Mesenchymal stem cell (in vitro differentiated cells and primary cell): ENCODE measurements around the gene MEGF11.

Experiments
- DNase-seq: peaks from one replicate; pipeline ENCODE4 v3.0.0-alpha.2; 2013
- H2AFZ ChIP-seq: one replicate; pipeline ENCODE4 v1.6.1; 2013; ENCODE audit warnings: low read depth, mild to moderate bottlenecking, control low read depth, inconsistent platforms, low read length, moderate library complexity
- H2AK5ac ChIP-seq: 2 replicates; pipeline ENCODE4 v1.6.1; 2013; ENCODE audit warnings: low read length, moderate library complexity, mild to moderate bottlenecking, inconsistent platforms; ENCODE audit not compliant: severe bottlenecking
- H2BK120ac ChIP-seq: one replicate; pipeline ENCODE4 v1.6.1; 2013; ENCODE audit warnings: low read depth, mild to moderate bottlenecking, inconsistent platforms, low read length, moderate library complexity
- H2BK12ac ChIP-seq, 2 experiments: one replicate each; pipeline ENCODE4 v1.6.1; 2013; ENCODE audit warnings: inconsistent platforms in 2 of 2, low read length in 2 of 2, mild to moderate bottlenecking in 2 of 2, moderate library complexity in 2 of 2, control low read depth in 1 of 2
- H2BK15ac ChIP-seq: one replicate; pipeline ENCODE4 v1.6.1; 2013; ENCODE audit warnings: mild to moderate bottlenecking, low read depth, inconsistent platforms; ENCODE audit not compliant: poor library complexity, severe bottlenecking
- H2BK5ac ChIP-seq: 2 replicates; pipeline ENCODE4 v1.6.1; 2013; ENCODE audit warnings: low read depth, mild to moderate bottlenecking, low read length, control low read depth, inconsistent platforms; ENCODE audit not compliant: poor library complexity, severe bottlenecking
- H3K14ac ChIP-seq, 2 experiments: one replicate each; pipeline ENCODE4 v1.6.1; 2013; ENCODE audit warnings: inconsistent platforms in 2 of 2, low read length in 2 of 2, control low read depth in 1 of 2, mild to moderate bottlenecking in 1 of 2, moderate library complexity in 1 of 2
- H3K18ac ChIP-seq, 2 experiments: one replicate each; pipeline ENCODE4 v1.6.1; 2013; ENCODE audit warnings: inconsistent platforms in 2 of 2, low read length in 2 of 2, control low read depth in 1 of 2, low read depth in 1 of 2, mild to moderate bottlenecking in 1 of 2
- H3K23ac ChIP-seq, 2 experiments: one replicate each; pipeline ENCODE4 v1.6.1; 2013; ENCODE audit warnings: inconsistent platforms in 2 of 2, low read length in 2 of 2, mild to moderate bottlenecking in 2 of 2, moderate library complexity in 2 of 2, control low read depth in 1 of 2
- H3K27ac ChIP-seq: 2 replicates; pipeline ENCODE4 v1.5.1; 2013; ENCODE audit warnings: mild to moderate bottlenecking, moderate library complexity, low read length, control low read depth, inconsistent platforms; ENCODE audit not compliant: poor library complexity, severe bottlenecking
- H3K27me3 ChIP-seq, 2 experiments: 2 replicates each; pipeline versions ENCODE4 v1.6.1 to v1.7.0; 2013; ENCODE audit warnings: low read length in 2 of 2, mild to moderate bottlenecking in 2 of 2, moderate library complexity in 2 of 2, control low read depth in 1 of 2, inconsistent platforms in 1 of 2; ENCODE audit not compliant: control insufficient read depth in 1 of 2, insufficient read depth in 1 of 2
- H3K36me3 ChIP-seq, 2 experiments: 2 replicates each; pipeline versions ENCODE4 v1.6.1 to v1.7.0; 2013; ENCODE audit warnings: low read length in 2 of 2, control low read depth in 1 of 2, inconsistent platforms in 1 of 2, low read depth in 1 of 2, mild to moderate bottlenecking in 1 of 2; ENCODE audit not compliant: insufficient read depth in 2 of 2, control insufficient read depth in 1 of 2
- H3K4ac ChIP-seq, 2 experiments: one replicate each; pipeline ENCODE4 v1.6.1; 2013; ENCODE audit warnings: inconsistent platforms in 2 of 2, low read length in 2 of 2, mild to moderate bottlenecking in 2 of 2, moderate library complexity in 2 of 2, control low read depth in 1 of 2, low read depth in 1 of 2
- H3K4me1 ChIP-seq: 2 replicates; pipeline ENCODE4 v1.6.1; 2013; ENCODE audit warnings: low read depth, low read length, control low read depth; ENCODE audit not compliant: control insufficient read depth, insufficient read depth
- H3K4me2 ChIP-seq: 2 replicates; pipeline ENCODE4 v1.6.1; 2013; ENCODE audit warnings: low read length, mild to moderate bottlenecking, inconsistent platforms; ENCODE audit not compliant: poor library complexity, severe bottlenecking
- H3K4me3 ChIP-seq, 2 experiments: 2 replicates each; pipeline versions ENCODE4 v1.5.1 to v1.7.0; 2013; ENCODE audit warnings: low read length in 2 of 2, mild to moderate bottlenecking in 2 of 2, control low read depth in 1 of 2, low read depth in 1 of 2; ENCODE audit not compliant: insufficient read depth in 1 of 2
- H3K79me1 ChIP-seq: replicated peaks from 2 replicates; pipeline ENCODE4 v1.6.1; 2013; ENCODE audit warnings: mild to moderate bottlenecking, control low read depth, low read length, inconsistent platforms; ENCODE audit not compliant: poor library complexity, severe bottlenecking
- H3K9ac ChIP-seq: 2 replicates; pipeline ENCODE4 v1.7.0; 2013; ENCODE audit warnings: mild to moderate bottlenecking, low read length, moderate library complexity
- H3K9me3 ChIP-seq: 2 replicates; pipeline ENCODE4 v1.7.0; 2013; ENCODE audit warnings: mild to moderate bottlenecking, low read length; ENCODE audit not compliant: control insufficient read depth
- H4K8ac ChIP-seq: one replicate; pipeline ENCODE4 v1.6.1; 2013; ENCODE audit warnings: inconsistent platforms, mild to moderate bottlenecking, low read length, moderate library complexity
- H4K91ac ChIP-seq: one replicate; pipeline ENCODE4 v1.6.1; 2013; ENCODE audit warnings: mild to moderate bottlenecking, low read length, inconsistent platforms
- WGBS: methylation state at CpG from one replicate; pipeline ENCODE4 v1.1.7; 2013; ENCODE audit warnings: mixed read lengths; 5-methylcytosine and 5-hydroxymethylcytosine counted together

The MEGF11 gene

DNA sequence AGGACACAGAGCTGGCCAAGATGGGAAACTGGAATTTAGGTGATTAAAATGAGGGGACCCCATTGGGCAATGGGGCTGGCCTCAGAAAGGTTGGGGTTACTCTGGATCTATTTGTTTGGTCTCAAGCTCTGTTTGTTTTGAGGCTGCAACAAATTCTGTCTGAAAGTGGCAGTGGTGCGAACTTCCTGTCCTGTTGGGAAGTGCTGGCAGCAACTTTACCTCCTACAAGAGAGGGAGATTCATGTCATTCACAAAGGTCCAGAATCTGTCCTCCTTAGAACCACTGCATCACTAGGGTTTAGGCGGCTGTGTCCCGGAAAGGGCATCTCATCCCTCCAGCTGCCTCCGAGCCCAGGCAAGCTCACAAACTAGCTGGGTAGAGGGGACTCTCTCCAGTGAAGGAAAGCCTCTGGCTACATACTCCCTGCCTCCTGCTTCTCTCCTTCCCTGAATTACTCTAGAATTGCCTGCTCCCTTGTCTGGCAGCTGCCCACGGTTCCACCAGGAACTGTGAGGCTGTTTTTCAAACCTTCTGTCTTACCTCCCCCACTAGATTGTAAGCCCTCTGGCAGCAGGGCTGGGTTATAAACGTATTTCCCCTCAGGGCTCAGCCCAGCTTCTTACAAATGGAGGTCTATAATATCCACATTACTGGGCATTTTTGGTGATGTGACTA is 23.6 kb downstream of the MEGF11 start:
- H2BK15ac ChIP-seq = no peak overlapping the region
- no peaks in the 10 kb centered on the region for H3K36me3 ChIP-seq
- H3K79me1 ChIP-seq = no peaks in the 10 kb centered on the region
- no peak overlapping the region for H3K27ac ChIP-seq
- H3K9ac ChIP-seq = no peak overlapping the region
- no peak overlapping the region for H3K18ac ChIP-seq
- H3K4ac ChIP-seq = no peak overlapping the region
- no peaks in the 10 kb centered on the region for H3K9me3 ChIP-seq
- no peak overlapping the region for H3K14ac ChIP-seq
- H3K4me3 ChIP-seq = no peak overlapping the region
- no peak overlapping the region for H2BK12ac ChIP-seq
- no peak overlapping the region for H2BK5ac ChIP-seq
- no peak overlapping the region for H2BK120ac ChIP-seq
- H3K4me1 ChIP-seq = no peaks in the 10 kb centered on the region
- no peak overlapping the region for H3K4me2 ChIP-seq
- H3K23ac ChIP-seq = no peak overlapping the region
- no peak overlapping the region for H2AFZ ChIP-seq
- WGBS = 65% methylated on average over 5 of the region's 6 CpGs
- H3K27me3 ChIP-seq = peaks cover 9 to 59% of the 10 kb centered on the region in 2 experiments
- no peak for DNase-seq
- no peak overlapping the region for H4K8ac ChIP-seq
- H2AK5ac ChIP-seq = no peak overlapping the region
- H4K91ac ChIP-seq = no peak overlapping the region

DNA sequence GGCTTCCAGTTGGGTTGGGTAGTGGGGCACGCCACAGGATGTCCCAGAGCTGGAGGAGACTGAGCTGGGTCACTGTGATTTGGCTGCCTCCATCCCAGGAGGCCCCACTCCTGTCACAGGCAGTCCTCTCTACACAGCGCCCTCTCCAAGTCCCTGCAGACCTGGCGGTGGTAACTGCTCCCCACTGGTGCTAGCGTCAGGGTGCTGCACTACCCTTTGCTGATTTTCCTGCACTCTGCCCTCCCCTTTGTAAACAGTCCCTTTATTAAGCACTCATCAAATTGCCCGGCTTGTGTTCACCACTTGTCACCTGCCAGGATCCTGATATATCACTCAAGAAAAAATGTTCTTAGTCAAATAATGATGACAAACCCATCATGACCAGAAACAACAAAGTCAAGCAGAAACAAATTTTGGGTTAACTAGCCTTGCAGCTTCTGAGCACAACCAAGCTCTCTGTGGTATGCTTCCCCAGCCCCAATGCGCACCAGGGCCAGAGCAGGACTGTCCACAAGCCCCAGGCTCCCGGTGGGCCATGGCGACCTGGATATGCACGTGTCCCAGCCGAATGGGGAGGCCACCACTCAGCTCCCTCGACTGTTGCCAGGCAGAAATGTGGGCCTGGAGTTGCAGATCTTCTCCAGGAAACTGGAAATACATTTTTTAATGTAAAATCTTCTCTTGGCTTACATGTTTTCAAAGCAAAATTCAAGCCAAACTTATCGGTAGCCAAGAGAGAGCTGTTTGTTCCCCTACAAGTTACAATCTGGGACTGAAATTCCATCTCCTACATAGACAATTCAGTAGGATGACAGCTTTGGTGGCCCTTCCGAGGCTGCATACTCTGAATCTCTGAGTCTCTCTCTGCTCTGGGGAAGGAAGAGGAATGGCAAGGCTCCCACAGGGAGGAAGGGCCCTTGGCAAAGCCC is 24.5 kb downstream of the MEGF11 start:
- no peaks in the 10 kb centered on the region for H3K9me3 ChIP-seq

DNA sequence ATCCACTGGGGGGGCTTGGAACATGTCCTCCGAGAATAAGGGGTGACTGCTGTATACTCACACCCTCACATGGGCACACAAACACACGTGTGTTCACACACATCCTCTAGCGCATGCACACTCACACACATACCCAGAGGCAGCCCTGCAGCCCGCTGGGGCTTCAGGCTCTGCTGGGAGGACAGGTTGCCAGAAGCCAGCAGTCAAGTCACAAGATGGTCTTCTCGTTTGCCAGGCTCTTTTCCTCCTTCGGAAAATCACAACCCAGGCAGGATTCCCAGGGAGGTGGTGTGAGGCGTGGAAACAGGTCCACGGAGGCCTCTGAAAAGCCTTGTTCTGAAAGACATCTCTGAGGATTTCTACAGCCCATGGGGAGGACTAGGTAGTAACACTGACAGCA is 26.8 kb downstream of the MEGF11 start:
- Histone ChIP-seq H3K4me2 (no peak overlapping the region), H3K27me3 (peaks cover 26 to 46% of the 10 kb centered on the region in 2 experiments), H2BK120ac (no peak overlapping the region), H3K4ac (no peak overlapping the region), H4K8ac (no peak overlapping the region), H3K9me3 (no peaks in the 10 kb centered on the region), H3K79me1 (no peaks in the 10 kb centered on the region), H2BK5ac (no peak overlapping the region), H3K36me3 (no peaks in the 10 kb centered on the region), H3K27ac (no peak overlapping the region), H2BK15ac (no peak overlapping the region), H2BK12ac (no peak overlapping the region), H2AK5ac (no peak overlapping the region), H3K4me1 (no peaks in the 10 kb centered on the region), H3K9ac (no peak overlapping the region), H3K14ac (no peak overlapping the region), H2AFZ (no peak overlapping the region), H3K4me3 (no peak overlapping the region), H3K18ac (no peak overlapping the region), H4K91ac (no peak overlapping the region), H3K23ac (no peak overlapping the region)
- WGBS = 82% methylated on average over 8 of the region's 8 CpGs
- DNase-seq = no peak

More for the DNA sequence above, 24.5 kb downstream of the MEGF11 start:
- H2BK12ac ChIP-seq = no peak overlapping the region
- H3K4ac ChIP-seq = no peak overlapping the region
- no peak overlapping the region for H3K14ac ChIP-seq
- no peak overlapping the region for H2AFZ ChIP-seq
- H3K23ac ChIP-seq = no peak overlapping the region
- no peaks in the 10 kb centered on the region for H3K36me3 ChIP-seq
- 80% methylated on average over 13 of the region's 13 CpGs for WGBS
- H3K9ac ChIP-seq = no peak overlapping the region
- H3K4me3 ChIP-seq = peak overlapping the region in 1 of 2 experiments; percentile 14
- no peak overlapping the region for H3K27ac ChIP-seq
- H4K8ac ChIP-seq = no peak overlapping the region
- peaks cover 10 to 50% of the 10 kb centered on the region in 2 experiments for H3K27me3 ChIP-seq
- no peak for DNase-seq
- no peaks in the 10 kb centered on the region for H3K79me1 ChIP-seq
- no peak overlapping the region for H2BK15ac ChIP-seq
- H2BK5ac ChIP-seq = no peak overlapping the region
- H4K91ac ChIP-seq = no peak overlapping the region
- no peaks in the 10 kb centered on the region for H3K4me1 ChIP-seq
- H3K4me2 ChIP-seq = no peak overlapping the region
- H2BK120ac ChIP-seq = no peak overlapping the region
- H3K18ac ChIP-seq = no peak overlapping the region
- no peak overlapping the region for H2AK5ac ChIP-seq

DNA sequence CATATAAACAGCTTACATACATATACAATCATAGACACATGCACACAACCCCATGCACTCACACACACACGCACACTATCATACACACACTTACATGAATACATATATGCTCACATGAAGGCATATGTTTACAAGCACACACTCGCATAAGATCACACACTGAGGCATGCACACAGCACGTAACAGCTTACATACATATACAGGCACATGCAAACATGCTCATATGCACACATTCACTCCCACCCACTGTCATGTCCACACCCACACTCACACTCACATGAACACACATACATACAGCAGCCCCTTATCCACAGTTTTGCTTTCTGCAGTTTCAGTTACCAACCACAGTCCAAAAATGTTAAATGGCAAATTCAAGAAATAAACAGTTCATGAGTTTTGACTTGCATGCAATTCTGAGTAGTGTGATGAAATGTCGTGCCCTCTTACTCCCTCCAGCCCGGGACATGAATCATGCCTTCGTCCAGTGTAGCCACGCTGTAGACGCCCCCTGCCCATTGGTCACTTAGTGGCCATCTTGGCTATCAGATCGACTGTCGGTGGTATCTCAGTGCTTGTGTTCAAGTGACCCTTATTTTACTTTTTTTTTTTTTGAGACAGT is 27.8 kb downstream of the MEGF11 start:
- no peak overlapping the region for H3K23ac ChIP-seq
- H2AFZ ChIP-seq = no peak overlapping the region
- no peak overlapping the region for H3K4ac ChIP-seq
- no peaks in the 10 kb centered on the region for H3K9me3 ChIP-seq
- WGBS = 91% methylated on average over 10 of the region's 10 CpGs
- no peak overlapping the region for H3K27ac ChIP-seq
- H3K4me3 ChIP-seq = no peak overlapping the region
- H3K27me3 ChIP-seq = peaks cover 34 to 49% of the 10 kb centered on the region in 2 experiments
- no peak overlapping the region for H2BK120ac ChIP-seq
- no peak overlapping the region for H2BK12ac ChIP-seq
- no peak overlapping the region for H3K9ac ChIP-seq
- H2BK15ac ChIP-seq = no peak overlapping the region
- H3K14ac ChIP-seq = no peak overlapping the region
- H3K18ac ChIP-seq = no peak overlapping the region
- H3K36me3 ChIP-seq = no peaks in the 10 kb centered on the region
- no peaks in the 10 kb centered on the region for H3K4me1 ChIP-seq
- H4K8ac ChIP-seq = no peak overlapping the region
- H2BK5ac ChIP-seq = no peak overlapping the region
- no peak overlapping the region for H2AK5ac ChIP-seq
- no peaks in the 10 kb centered on the region for H3K79me1 ChIP-seq
- no peak overlapping the region for H4K91ac ChIP-seq
- no peak for DNase-seq
- no peak overlapping the region for H3K4me2 ChIP-seq
